ENCODE results near the gene ERICH4.
"Not testable (repeated sequence)": the region's sequence is repeated elsewhere in the genome, so short reads cannot be mapped to it uniquely, and the experiment has no call there.

ERICH4 gene

DNA sequence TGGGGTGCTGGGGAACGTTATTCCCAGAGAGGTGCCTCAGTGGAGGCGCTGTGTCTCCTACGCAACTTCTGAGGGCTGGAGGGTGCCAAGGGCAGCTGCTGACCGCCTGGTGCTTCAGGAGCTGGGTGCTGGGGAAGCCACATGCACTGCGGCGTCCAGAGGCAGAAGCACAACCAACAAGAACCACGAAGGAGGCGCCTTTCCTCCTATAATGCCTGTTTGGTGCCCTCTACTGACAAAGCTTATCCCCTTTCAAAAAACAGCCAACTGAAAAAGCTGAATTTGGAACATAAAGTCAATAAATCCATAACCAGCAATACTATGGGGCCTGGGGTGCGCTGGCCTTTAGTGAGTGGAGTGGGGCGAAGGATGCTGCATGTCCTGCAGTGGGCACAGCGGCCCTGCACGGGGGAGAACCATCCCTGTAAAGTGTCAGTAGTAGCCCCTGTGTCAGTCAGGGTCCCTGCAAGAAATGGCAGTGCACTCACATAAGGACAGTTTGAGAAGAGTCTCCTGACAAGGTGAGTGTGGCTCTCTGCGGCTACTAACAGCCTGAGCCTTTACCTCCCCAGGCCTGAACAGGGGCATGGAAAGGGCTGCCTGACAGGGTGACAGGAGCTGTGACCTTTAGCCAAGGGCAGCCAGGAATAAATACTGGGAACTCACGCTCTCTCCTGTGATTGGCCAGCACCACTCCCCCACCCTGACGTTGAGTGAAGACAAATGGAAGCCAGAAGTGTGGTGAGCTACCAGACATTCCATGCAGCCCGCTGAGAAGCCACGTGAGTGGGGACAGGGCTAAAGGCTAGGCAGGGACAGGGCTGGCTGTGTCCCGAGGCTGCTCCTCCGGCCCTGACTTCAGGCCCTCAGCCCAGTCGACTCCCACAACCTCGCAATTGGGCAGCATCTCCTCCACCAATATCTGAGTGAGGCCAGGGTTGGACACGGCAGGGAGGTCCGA lies 11.2 kb upstream of the ERICH4 start:
- in situ Hi-C loops (cut with HindIII; ENCODE audit: low pct_unique_long_range_greater_than_20kb, low sequenced_read_pairs): no loop called here
- DNase-seq (ENCODE audit: low read depth in 1 of 2, low spot score in 1 of 2): peak in 1 of 2 experiments; percentile 36
- no peak for TF ChIP-seq JUND (IDR thresholded peaks at IDR 0.05; ENCODE audit: low read depth)

DNA sequence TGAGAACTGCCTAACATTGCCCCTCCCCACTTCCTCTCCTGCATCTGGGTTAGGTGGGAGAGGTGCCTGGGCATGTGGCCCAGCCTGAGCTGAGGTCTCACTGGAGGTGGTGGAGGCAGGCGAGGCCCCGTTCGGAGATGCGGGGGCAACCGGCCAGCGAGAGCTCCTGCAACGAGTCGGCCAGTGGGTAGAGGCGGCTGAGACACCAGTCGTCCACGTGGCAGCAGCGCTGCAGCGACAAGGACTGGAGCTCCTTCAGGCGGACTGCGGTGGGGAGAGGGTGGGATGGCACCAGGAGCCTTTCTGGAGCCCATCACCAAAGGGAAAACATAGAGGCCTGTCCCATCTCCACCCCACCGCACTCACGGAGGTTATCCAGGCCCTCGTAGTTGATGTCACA lies 9.8 kb upstream of the ERICH4 start:
- DNase-seq (ENCODE audit: low read depth in 1 of 2, low spot score in 1 of 2): no peak
- in situ Hi-C loops (cut with HindIII; ENCODE audit: low pct_unique_long_range_greater_than_20kb, low sequenced_read_pairs): no loop called here
- no peak for TF ChIP-seq JUND (IDR thresholded peaks at IDR 0.05; ENCODE audit: low read depth)

DNA sequence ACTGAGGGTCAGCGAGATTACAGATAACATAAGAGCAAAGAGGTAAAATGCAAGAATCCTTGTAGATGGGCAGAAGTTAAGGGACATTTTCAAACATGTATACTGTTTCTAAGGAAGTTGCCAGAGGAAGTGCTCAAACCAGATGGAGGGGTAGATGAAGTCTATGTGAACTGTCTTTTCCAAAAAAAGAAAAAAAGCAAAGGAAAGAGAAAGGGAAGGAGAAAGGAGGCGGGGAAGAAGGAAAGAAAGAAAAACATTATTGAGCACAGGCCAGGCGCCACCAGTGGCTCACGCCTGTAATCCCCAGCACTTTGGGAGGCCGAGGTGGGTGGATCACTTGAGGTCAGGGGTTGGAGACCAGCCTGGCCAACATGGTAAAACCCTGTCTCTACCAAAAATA lies 8.5 kb upstream of the ERICH4 start:
- DNase-seq (ENCODE audit: low read depth in 1 of 2, low spot score in 1 of 2): no peak
- in situ Hi-C loops (cut with HindIII; ENCODE audit: low pct_unique_long_range_greater_than_20kb, low sequenced_read_pairs): no loop called here

DNA sequence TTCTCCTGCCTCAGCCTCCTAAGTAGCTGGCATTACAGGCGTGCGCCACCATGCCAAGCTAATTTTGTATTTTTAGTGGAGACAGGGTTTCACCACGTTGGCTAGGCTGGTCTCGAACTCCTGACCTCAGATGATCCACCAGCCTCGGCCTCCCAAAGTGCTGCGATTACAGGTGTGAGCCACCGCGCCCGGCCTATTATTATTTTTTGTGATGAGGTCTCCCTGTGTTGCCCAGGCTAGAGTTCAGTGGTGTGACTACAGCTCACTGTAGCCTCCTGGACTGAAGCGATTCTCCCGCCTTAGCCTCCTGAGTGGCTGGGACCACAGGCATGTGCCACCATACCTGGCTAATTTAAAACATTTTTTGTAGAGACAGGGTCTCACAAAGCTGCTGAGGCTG lies 7.6 kb upstream of the ERICH4 start:
- DNase-seq (ENCODE audit: low read depth in 1 of 2, low spot score in 1 of 2); in situ Hi-C loops (cut with HindIII; ENCODE audit: low pct_unique_long_range_greater_than_20kb, low sequenced_read_pairs): not testable (repeated sequence)

More for the DNA sequence above, 8.5 kb upstream of the ERICH4 start:
- no peak for TF ChIP-seq JUND (IDR thresholded peaks at IDR 0.05; ENCODE audit: low read depth)

DNA sequence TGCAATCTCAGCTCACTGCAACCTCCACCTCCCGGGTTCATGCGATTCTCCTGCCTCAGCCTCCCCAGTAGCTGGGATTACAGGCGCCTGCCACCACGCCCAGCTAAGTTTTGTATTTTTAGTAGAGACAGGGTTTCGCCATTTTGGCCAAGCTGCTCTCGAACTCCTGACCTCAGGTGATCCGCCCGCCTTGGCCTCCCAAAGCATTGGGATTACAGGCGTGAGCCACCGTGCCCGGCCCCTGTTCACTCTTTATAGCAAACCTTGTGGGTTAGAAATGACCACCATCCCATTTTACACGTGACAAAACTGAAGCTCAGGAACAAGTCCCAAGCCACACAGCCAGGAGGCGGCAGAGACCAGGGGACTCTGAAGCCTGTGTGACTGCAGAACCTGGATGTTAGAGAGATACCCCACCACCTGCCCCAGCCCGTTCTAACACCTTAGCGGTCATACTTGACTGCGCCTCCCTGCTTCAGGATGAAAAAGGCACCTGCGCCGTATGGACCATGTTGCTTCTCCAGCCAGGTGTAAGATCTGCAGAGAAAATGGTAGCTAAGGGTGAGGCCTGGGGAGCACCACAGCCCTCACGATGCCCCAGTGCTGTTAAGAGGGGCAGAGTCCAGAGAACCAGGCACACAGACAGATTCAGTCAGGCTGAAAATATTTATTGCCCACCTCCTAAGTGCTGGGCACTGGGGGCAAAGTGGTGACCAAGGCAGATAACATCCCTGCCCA lies 6.9 kb upstream of the ERICH4 start:
- no peak for DNase-seq (ENCODE audit: low read depth in 1 of 2, low spot score in 1 of 2)
- in situ Hi-C loops (cut with HindIII; ENCODE audit: low pct_unique_long_range_greater_than_20kb, low sequenced_read_pairs): no loop called here
- no peak for TF ChIP-seq JUND (IDR thresholded peaks at IDR 0.05; ENCODE audit: low read depth)

DNA sequence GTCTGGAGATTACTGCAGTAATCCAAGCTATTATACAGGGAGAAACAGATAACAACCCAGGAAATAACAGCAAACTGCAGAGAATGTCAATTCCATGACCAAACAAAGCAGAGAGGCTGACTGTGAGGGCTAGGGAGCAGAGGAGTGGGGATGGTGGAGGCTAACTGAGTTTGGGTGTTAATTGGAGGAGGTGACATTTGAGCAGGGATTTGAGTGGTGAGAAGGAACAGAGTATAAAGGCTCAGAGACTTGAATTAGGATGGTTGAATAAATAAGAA lies 6.3 kb upstream of the ERICH4 start:
- in situ Hi-C loops (cut with HindIII; ENCODE audit: low pct_unique_long_range_greater_than_20kb, low sequenced_read_pairs): no loop called here
- no peak for TF ChIP-seq JUND (IDR thresholded peaks at IDR 0.05; ENCODE audit: low read depth)
- DNase-seq (ENCODE audit: low read depth in 1 of 2, low spot score in 1 of 2): no peak

DNA sequence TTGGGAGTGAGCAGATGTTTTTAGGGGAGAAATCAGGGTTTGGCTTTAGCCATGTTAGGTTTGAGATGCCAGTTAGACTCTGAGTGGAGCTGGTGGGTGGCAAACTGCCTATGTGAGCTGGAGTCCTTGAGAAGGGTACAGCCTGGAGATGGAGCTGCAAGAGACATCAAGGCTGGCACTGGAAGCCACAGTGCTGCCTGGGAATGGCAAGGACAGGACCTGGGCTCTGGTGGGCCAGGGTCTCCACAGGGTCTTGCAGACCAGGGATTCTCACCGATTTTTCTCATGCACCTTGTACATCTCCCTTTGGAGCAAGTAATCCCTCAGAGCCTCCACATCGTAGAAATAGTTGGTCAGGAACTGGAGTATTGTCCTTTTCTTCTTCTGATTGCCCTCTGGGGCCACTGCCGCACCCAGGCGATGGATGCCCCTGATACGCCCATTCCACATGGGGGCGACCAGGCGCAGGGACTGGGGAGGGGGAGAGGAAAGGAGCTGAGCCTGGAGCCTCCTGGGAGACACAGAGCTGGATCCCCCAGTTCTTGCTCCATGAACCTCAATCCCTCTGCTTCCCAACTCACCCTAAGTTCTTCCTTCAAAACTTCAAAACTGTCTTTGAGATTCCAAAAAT lies 4.9 kb upstream of the ERICH4 start:
- no peak for TF ChIP-seq JUND (IDR thresholded peaks at IDR 0.05; ENCODE audit: low read depth)
- in situ Hi-C loops (cut with HindIII; ENCODE audit: low pct_unique_long_range_greater_than_20kb, low sequenced_read_pairs): no loop called here
- no peak for DNase-seq (ENCODE audit: low read depth in 1 of 2, low spot score in 1 of 2)

DNA sequence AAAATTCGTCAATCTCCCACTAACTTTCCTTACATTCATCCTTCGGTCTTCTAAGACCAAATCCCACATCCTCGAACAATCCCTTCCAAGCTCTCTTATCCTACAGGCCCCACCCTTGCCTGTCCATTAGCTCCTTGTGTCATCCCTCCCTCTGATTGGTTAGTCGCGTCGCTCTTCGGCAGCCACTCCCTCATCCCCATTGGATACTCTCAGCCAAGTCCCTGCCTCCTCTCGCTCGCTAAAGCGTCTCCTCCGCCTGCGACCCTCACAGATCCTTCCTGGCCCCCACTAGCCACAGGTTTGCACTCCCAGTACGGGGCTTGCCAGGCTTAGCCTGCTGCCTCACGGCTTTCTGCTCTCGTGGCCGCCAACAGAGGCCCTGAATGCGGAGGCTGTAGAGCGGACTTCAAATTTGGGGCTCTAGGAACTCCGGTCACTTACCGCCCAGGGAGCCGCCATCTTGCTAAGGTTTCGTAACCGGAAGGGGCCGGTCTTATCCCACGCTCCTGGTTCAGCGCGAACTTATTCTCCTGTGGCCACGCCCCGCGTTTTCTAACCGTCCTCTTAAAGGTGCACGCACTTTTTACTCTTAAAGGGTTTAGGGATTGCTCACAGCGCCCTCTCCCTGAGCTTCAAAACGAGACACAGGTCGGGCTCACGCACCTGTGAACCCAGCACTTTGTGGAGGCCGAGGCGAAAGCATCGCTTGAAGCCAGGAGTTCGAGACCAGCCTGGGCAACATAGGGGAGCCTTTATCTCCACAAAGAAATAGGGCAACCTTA lies 3.3 kb upstream of the ERICH4 start, which contains the start of gene DMAC2:
DMAC2 (minus strand) TSS at position 472 of the 782 bp plus-strand sequence; CDS start at position 459, 13 bp downstream.
- TF ChIP-seq JUND (IDR thresholded peaks at IDR 0.05; ENCODE audit: low read depth): no peak
- in situ Hi-C loops (cut with HindIII; ENCODE audit: low pct_unique_long_range_greater_than_20kb, low sequenced_read_pairs): no loop called here
- DNase-seq (ENCODE audit: low read depth in 1 of 2, low spot score in 1 of 2): peak; percentile 94 to 98

DNA sequence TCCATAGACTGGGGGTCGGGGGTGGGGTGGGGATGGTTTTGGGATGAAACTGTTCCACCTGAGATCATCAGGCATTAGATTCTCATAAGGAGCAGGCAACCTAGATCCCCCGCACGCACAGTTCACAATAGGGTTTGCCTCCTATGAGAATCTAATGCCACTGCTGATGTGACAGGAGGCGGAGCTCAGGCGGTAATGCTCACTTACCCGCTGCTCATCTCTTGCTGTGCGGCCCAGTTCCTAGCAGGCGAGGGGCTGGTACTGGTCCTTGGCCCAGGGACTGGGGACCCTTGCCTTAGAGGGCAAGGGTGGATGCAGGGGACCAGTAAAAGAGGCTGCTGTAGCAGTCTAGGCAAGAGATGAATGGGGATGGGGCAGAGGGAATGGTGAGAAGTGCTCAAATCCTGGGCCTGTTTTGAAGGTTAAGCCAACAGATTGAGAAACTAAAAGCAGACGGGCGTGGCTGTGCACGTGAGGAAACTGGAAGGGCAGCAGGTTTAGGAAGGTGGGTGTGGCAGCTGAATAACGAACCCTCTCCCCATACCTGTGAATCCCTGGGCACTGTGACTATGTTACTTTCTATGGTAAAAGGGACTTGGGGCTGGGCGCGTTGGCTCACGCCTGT lies 1.5 kb upstream of the ERICH4 start:
- in situ Hi-C loops (cut with HindIII; ENCODE audit: low pct_unique_long_range_greater_than_20kb, low sequenced_read_pairs): no loop called here
- no peak for TF ChIP-seq JUND (IDR thresholded peaks at IDR 0.05; ENCODE audit: low read depth)
- no peak for DNase-seq (ENCODE audit: low read depth in 1 of 2, low spot score in 1 of 2)

DNA sequence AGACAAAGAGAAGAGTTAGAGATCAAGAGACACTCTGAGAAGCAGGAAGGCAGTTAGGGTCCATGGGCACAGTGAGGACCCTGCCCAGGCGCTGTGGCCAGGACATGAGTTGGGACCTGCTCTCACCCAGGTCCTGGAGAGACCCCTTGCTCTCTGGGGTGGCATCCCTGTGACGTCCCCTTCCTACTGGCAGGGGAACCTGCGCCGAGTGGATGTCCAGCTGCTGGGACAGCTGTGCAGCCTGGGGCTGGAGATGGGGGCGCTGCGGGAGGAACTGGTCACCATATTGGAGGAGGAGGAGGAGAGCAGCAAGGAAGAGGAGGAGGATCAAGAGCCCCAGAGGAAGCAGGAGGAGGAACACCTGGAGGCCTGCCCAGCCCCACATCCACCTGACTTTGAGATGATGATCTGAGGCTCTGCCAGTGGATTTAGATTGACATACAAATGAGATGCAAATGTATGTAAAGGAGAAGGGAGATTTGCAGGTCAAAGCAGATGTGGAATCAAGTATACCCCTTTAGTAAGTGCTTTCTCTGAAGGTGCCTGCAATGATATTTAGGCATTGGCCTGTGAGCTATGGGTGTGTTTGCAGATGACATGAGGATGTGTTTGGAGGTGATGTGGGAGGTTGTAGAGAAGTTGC lies 978 bp downstream of the ERICH4 start:
- DNase-seq (ENCODE audit: low read depth in 1 of 2, low spot score in 1 of 2): no peak
- TF ChIP-seq JUND (IDR thresholded peaks at IDR 0.05; ENCODE audit: low read depth): no peak
- in situ Hi-C loops (cut with HindIII; ENCODE audit: low pct_unique_long_range_greater_than_20kb, low sequenced_read_pairs): no loop called here

DNA sequence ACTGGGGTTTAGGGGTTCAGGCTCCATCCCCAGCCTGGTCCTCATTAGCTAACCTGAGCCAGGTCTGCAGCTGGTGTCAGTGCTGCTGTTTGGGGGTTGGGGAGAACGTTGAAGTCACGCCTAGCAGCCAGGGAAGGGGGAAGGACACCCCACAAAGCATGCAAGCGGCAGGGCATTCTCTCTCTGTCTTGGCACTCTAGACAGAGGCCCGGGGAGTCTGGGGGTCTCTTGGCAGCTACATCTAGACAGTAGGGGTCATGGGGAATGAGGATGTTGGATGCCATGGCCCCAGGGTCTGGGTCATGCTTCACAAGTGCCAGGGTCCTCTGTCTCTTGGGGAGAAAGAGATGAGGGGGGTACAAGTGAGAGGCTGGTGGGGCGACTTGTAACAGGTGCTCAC lies 2.6 kb downstream of the ERICH4 start:
- in situ Hi-C loops (cut with HindIII; ENCODE audit: low pct_unique_long_range_greater_than_20kb, low sequenced_read_pairs): no loop called here
- DNase-seq (ENCODE audit: low read depth in 1 of 2, low spot score in 1 of 2): no peak
- no peak for TF ChIP-seq JUND (IDR thresholded peaks at IDR 0.05; ENCODE audit: low read depth)
